AG10803 (cell line): ENCODE data around the gene VPS8.
"Not testable (repeated sequence)": the region's sequence is repeated elsewhere in the genome, so short reads cannot be mapped to it uniquely, and the experiment has no call there.

ENCODE experiments used
- DNase-seq: peaks from one replicate; pipeline ENCODE4 v3.0.0; 2010; ENCODE audit warnings: low read depth
- H3K4me3 ChIP-seq: 2 replicates; pipeline ENCODE4 v1.5.1; 2011; ENCODE audit warnings: mild to moderate bottlenecking, low read length, control low read depth
- CTCF ChIP-seq: conservative IDR thresholded peaks from 2 replicates; pipeline ENCODE4 v1.5.1; 2011; ENCODE audit warnings: mild to moderate bottlenecking, low read length, control low read depth, inconsistent platforms

VPS8 gene

GRCh38 chr3:184937611-184938010 lies 125.6 kb downstream of the VPS8 start:
- TF ChIP-seq CTCF: no peak
- no peak for DNase-seq
- H3K4me3 ChIP-seq: no peak overlapping the region

GRCh38 chr3:184941408-184941807 lies 129.4 kb downstream of the VPS8 start:
- no peak for TF ChIP-seq CTCF
- no peak for DNase-seq
- no peak overlapping the region for H3K4me3 ChIP-seq

- DNase-seq: no peak
- TF ChIP-seq CTCF: no peak
- no peak overlapping the region for H3K4me3 ChIP-seq
Measured at GRCh38 chr3:184942735-184943134, 130.8 kb downstream of the VPS8 start.

GRCh38 chr3:184944241-184944640 lies 132.3 kb downstream of the VPS8 start:
- TF ChIP-seq CTCF: no peak
- DNase-seq: no peak
- no peak overlapping the region for H3K4me3 ChIP-seq

GRCh38 chr3:184945886-184946625 lies 134.1 kb downstream of the VPS8 start:
- no peak for DNase-seq
- TF ChIP-seq CTCF: no peak
- no peak overlapping the region for H3K4me3 ChIP-seq

- DNase-seq: no peak
- no peak for TF ChIP-seq CTCF
- no peak overlapping the region for H3K4me3 ChIP-seq
Measured at GRCh38 chr3:184946917-184947316, 135.0 kb downstream of the VPS8 start.

- TF ChIP-seq CTCF: no peak
Measured at GRCh38 chr3:184949251-184949965, 137.4 kb downstream of the VPS8 start.

GRCh38 chr3:184950816-184951215 lies 138.8 kb downstream of the VPS8 start:
- not testable (repeated sequence) for H3K4me3 ChIP-seq, DNase-seq

More at GRCh38 chr3:184949251-184949965, 137.4 kb downstream of the VPS8 start:
- no peak for DNase-seq
- no peak overlapping the region for H3K4me3 ChIP-seq
